ENCODE results near the gene EFS. TPM values are rescaled to one million over a fixed set of nuclear protein-coding genes. Genes with fewer than 3 reads are reported as not detected.
"Not testable (repeated sequence)": the region's sequence is repeated elsewhere in the genome, so short reads cannot be mapped to it uniquely, and the experiment has no call there.

EFS gene
- total RNA-seq, 1 donor from 2014 or later: 32.4 TPM

DNA sequence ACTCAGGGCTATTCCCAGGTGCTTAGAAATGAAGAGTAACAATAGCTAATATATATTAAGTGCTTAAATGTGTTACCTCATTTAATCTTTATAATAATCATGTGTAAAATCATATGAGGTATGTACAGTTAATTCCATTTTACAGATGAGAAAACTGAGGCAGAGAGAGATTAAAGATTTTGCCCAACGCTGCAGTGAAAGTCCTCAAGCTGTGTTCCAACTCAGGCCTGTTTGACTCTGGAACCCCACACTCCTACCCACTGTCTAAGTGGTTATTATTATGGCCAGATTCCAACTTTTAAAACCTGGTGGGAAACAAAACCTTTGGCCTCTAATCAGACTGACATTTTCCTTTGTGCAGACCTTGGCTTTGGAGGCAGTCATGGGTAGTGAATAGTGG is 22.0 kb upstream of the EFS start:
- no peaks in the 10 kb centered on the region for H3K27me3 ChIP-seq
- no peaks in the 10 kb centered on the region for H3K9me3 ChIP-seq
- no peak overlapping the region for H3K27ac ChIP-seq
- H3K4me1 ChIP-seq: no peaks in the 10 kb centered on the region
- no peak overlapping the region for H3K4me3 ChIP-seq
- intact Hi-C loops (cut with DNase I): no loop called here
- H3K36me3 ChIP-seq: no peaks in the 10 kb centered on the region
- no peak for DNase-seq (ENCODE audit: extremely low spot score in 2 of 2)
- no peak for TF ChIP-seq POLR2A (IDR thresholded peaks at IDR 0.05)
- TF ChIP-seq POLR2AphosphoS5 (IDR thresholded peaks at IDR 0.05; ENCODE audit: insufficient read depth in 1 of 2, low read depth in 1 of 2): no peak
- TF ChIP-seq, protein P1, sequence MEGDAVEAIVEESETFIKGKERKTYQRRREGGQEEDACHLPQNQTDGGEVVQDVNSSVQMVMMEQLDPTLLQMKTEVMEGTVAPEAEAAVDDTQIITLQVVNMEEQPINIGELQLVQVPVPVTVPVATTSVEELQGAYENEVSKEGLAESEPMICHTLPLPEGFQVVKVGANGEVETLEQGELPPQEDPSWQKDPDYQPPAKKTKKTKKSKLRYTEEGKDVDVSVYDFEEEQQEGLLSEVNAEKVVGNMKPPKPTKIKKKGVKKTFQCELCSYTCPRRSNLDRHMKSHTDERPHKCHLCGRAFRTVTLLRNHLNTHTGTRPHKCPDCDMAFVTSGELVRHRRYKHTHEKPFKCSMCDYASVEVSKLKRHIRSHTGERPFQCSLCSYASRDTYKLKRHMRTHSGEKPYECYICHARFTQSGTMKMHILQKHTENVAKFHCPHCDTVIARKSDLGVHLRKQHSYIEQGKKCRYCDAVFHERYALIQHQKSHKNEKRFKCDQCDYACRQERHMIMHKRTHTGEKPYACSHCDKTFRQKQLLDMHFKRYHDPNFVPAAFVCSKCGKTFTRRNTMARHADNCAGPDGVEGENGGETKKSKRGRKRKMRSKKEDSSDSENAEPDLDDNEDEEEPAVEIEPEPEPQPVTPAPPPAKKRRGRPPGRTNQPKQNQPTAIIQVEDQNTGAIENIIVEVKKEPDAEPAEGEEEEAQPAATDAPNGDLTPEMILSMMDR (IDR thresholded peaks at IDR 0.05): no peak

DNA sequence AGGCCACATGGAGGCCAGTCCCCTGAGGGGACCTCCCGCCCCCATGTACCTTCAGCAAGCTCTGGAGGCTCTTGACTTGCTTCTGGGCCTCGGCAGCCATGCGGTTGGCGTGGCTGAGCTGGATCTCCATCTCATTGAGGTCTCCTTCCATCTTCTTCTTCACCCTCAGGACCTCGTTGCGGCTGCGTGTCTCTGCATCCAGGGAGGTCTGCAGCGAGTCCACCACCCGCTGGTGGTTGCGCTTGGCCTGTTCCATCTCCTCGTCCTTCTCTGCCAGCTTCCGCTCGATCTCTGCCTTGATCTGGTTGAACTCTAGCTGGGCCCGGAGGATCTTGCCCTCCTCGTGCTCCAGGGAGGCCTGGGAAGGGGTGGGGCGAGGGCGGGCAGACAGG is 21.3 kb upstream of the EFS start:
- H3K4me1 ChIP-seq; H3K9me3 ChIP-seq; H3K36me3 ChIP-seq; intact Hi-C loops (cut with DNase I); H3K27me3 ChIP-seq; H3K27ac ChIP-seq; H3K4me3 ChIP-seq; DNase-seq (ENCODE audit: extremely low spot score in 2 of 2): not testable (repeated sequence)

DNA sequence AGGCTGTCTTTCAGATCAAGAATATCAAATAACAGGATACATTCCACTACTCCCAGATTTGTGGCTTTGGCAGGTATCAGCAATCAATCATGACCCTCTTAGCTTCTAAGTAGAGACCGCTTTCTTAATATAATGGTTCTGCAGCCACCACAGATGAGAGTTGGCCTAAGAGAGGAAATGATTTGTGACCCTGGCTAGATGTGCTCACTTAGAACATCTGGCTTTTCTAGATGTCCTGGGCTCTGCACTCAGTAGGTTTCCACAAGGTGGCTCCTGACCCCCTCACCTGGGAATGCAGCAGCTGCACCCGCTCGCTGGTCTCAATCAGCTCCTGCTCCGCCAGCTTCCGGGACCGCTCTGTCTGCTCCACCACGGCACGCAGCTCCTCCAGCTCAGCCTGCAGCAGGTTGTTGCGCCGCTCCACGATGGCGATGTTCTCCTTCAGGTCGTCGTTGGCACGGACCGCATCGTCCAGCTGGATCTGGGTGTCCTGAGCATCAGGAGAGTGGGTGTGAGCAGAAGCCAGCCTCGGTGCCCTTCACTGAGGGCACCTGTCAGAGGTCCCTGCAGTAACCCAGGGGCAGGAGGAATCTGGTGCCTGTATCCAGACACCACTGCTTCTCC is 20.8 kb upstream of the EFS start:
- intact Hi-C loops (cut with DNase I): no loop called here
- DNase-seq (ENCODE audit: extremely low spot score in 2 of 2): no peak
- H3K36me3 ChIP-seq: no peaks in the 10 kb centered on the region

DNA sequence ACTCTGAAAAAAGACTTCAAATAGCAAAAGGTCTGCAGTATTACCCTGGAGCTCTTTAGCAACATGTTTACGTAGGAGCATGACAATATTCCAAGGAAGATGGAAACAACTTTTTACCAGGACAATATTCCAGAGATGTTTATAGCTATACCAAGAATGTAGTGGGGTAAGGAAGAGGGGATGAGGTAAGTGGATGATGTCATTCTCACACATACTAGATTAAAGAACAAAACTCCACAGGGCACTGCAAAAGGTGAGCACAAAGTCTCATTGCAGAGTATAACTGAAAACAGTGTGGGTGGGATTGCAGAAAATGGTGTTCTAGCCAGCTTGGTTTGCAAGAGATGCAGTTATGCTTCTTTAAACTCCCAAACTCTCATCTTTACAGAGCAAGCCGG is 20.3 kb upstream of the EFS start:
- no peaks in the 10 kb centered on the region for H3K4me1 ChIP-seq
- no peak overlapping the region for H3K27ac ChIP-seq
- TF ChIP-seq POLR2A (IDR thresholded peaks at IDR 0.05) (no peak), POLR2AphosphoS5 (IDR thresholded peaks at IDR 0.05; ENCODE audit: insufficient read depth in 1 of 2, low read depth in 1 of 2) (no peak)
- TF ChIP-seq, protein P1 (IDR thresholded peaks at IDR 0.05): no peak
- H3K9me3 ChIP-seq: no peaks in the 10 kb centered on the region
- H3K36me3 ChIP-seq: no peaks in the 10 kb centered on the region
- H3K27me3 ChIP-seq: no peaks in the 10 kb centered on the region
- intact Hi-C loops (cut with DNase I): no loop called here
- DNase-seq (ENCODE audit: extremely low spot score in 2 of 2): no peak
- H3K4me3 ChIP-seq: no peak overlapping the region

More for the DNA sequence above, 20.8 kb upstream of the EFS start:
- TF ChIP-seq POLR2AphosphoS5 (IDR thresholded peaks at IDR 0.05; ENCODE audit: insufficient read depth in 1 of 2, low read depth in 1 of 2) (no peak), POLR2A (IDR thresholded peaks at IDR 0.05) (no peak)
- TF ChIP-seq, protein P1 (IDR thresholded peaks at IDR 0.05): no peak
- Histone ChIP-seq H3K4me3 (no peak overlapping the region), H3K9me3 (no peaks in the 10 kb centered on the region), H3K27ac (no peak overlapping the region), H3K4me1 (no peaks in the 10 kb centered on the region), H3K27me3 (no peaks in the 10 kb centered on the region)

DNA sequence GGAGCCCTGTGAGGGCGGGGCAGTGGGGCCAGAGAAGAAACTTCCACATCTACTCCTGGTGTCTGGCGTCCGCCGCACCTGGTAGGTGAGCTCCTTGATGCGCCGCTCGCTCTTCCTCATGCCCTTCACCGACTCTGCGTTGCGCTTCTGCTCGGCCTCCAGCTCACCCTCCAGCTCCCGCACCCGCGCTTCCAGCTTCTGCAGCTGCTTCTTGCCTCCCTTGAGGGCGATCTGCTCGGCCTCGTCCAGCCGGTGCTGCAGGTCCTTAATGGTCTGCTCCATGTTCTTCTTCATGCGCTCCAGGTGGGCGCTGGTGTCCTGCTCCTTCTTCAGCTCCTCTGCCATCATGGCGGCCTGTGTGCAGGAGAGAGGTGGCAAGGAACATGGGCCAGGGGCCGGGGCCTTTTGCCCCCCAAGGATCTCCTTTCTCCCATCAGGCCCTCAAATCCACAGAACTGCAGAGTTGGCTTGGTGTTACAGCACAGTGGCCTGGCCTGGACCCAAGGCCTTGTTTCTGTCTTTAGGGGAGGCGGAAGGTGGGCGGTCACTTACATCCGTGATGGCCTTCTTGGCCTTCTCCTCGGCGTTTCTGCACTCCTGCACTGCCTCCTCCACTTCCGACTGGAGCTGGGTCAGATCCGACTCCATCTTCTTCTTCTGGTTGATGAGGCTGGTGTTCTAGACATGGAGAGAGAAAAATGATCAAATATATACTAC is 19.6 kb upstream of the EFS start:
- Histone ChIP-seq H3K4me1 (no peaks in the 10 kb centered on the region), H3K27ac (no peak overlapping the region), H3K36me3 (no peaks in the 10 kb centered on the region), H3K9me3 (no peaks in the 10 kb centered on the region), H3K27me3 (no peaks in the 10 kb centered on the region), H3K4me3 (no peak overlapping the region)
- TF ChIP-seq POLR2AphosphoS5 (IDR thresholded peaks at IDR 0.05; ENCODE audit: insufficient read depth in 1 of 2, low read depth in 1 of 2) (no peak), POLR2A (IDR thresholded peaks at IDR 0.05) (no peak)
- TF ChIP-seq, protein P1 (IDR thresholded peaks at IDR 0.05): no peak
- no peak for DNase-seq (ENCODE audit: extremely low spot score in 2 of 2)
- intact Hi-C loops (cut with DNase I): no loop called here

All from vagina (tissue), 2 donors.